Cardiac septum (tissue), 1 donor: ENCODE results near the gene IL1F10. TPM values are rescaled to one million over a fixed set of nuclear protein-coding genes. Genes with fewer than 3 reads are reported as not detected.

Source experiments
- DNase-seq: peaks from one replicate; pipeline ENCODE4 v3.0.0-alpha.2; 2020; ENCODE audit warnings: low spot score
- intact Hi-C: fragments of 100-400 bp; cut with DNase I; formaldehyde crosslinking; loops from one replicate; pipeline ENCODE4 v1.14.0; 2022
- long read RNA-seq: library from polyadenylated mRNA; unstranded; transcript quantifications from one replicate; pipeline ENCODE4 v2.0.0, GENCODE V29; 2021
- total RNA-seq: library from RNA; stranded (reverse); fragmentation: NEBNext Ultra II Directional; extraction: Animal tissue kit (Norgen Biotek cat#: 25700); gene quantifications from one replicate; pipeline ENCODE4 v1.2.1, GENCODE V29; 2021
- donor health status: DM: no; HTN: no; CAD: no.

Gene IL1F10
- total RNA-seq: not detected
- long read RNA-seq: 0 reads

DNA sequence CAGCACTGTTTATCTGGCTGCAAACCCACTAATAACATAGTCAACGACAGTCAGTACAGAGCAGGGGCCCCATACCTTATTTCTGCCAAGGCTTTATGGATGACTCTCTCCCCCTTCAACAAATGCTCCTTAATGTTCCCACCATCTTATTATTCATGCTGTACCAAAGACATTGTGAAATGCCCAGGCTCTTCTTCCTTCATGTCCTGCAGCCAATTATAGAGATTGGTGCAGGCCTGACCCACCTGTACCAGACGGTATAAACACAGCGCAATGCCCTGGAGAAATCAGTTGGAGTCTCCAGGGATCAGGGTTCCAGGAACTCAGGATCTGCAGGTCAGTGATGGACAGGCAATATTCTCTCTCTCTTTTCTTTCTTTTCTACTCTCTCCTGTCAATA is at the start of gene IL1F10:
Gene IL1F10 (plus strand): TSS at position 290 of the 400 bp plus-strand sequence. CDS start 4,769 bp downstream, outside the sequence.
- DNase-seq: no peak
- intact Hi-C loops: no loop called here

DNA sequence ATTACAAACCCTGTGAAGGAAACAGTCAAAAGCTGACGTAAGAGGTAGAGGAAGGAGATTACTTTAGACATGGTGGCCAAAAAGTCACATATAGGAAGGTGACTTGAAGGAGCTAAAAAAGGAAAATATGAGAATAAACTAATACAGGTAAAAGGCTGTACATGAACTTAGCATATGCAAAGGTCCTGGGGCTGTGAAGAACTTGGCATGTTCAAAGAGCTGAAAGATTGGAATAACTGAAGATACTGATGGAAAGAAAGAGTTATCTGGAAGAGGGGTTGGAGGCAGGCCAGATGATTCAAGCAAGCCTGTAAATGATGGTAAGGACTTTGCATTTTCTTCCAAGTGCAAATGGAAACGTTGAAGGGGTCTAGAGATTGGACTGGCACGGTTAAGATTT is 49.3 kb upstream of the IL1F10 start:
- DNase-seq: no peak
- intact Hi-C loops: no loop called here

DNA sequence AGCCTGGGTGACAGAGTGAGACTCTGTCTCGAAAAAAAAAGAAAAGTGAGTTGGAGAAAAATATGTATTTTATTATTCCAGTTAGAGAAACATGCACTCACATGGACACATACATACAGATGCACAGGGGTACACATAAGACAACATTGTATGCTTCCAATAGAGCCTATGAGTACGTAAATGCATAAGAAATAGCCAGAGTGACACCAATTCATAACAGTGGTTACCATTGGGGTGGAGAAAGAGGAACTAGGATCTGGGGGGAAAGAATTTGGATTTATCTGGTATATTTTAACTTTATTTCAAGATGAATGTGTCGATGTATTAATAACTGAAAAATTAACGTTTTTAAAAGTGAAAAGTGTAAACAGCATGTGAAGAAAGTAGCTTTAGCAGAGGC is 46.5 kb upstream of the IL1F10 start:
- intact Hi-C loops: no loop called here
- no peak for DNase-seq

DNA sequence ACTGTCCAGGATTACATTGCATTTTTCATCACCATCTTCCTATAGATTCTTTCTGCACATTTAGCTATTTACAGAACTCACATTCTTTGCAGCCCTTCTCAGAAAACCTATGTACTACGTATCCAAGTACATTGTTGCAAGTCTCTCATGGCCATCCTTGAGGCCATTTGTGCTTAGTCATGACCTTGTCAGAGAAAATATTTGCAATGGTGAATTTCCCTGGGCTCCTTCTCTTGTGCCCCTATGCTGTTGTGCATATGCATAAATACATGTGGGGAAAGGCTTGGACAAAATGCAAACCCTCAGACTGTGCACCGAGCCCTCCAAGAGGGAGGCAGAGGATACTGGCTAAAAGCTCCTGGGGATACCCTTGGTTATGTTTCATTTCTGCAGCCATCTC is 43.0 kb upstream of the IL1F10 start:
- intact Hi-C loops: no loop called here
- DNase-seq: no peak

GRCh38 chr2:113025737-113026136 is 42.0 kb upstream of the IL1F10 start:
- intact Hi-C loops: no loop called here

DNA sequence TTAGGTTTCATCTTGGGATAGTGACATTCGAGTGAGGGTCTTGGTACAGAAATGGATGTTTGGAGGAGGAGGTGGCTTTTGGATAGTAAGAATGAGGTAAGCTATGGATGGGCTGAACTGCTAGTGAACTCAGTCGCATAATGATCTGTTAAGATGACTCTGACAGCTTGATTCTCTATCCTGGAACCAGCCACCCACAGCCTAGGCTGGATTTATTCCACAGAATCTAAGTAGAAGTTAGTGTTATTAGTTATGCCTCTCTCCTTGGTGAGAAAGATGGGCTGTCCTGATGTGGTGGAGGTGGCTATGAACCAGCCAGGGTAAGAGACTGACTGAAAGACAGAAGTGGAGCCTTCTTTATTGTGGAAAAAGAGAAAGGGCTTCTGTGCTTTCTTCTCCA is 40.1 kb upstream of the IL1F10 start:
- intact Hi-C loops: no loop called here
- DNase-seq: no peak

More at GRCh38 chr2:113025737-113026136, 42.0 kb upstream of the IL1F10 start:
- DNase-seq: no peak

DNA sequence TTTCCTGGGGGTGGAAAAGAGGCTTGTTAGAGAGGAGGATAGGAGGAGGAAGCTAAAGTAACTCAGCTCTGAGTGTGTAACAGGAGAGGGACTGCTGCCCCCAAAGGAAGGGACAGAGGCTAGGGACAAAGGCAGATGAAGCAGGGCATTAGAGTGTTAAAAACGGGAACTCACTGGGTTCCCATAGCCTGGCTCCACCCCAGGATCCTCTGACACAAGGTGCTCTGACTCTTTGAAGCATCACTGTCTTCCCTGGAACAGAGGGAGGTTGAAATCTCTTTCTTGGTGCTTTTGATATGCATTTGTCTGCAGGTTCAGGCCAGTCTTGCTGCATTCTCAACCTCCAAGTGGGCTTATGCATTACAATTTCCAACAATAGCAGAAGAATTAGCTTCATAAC is 39.7 kb upstream of the IL1F10 start:
- intact Hi-C loops: no loop called here

DNA sequence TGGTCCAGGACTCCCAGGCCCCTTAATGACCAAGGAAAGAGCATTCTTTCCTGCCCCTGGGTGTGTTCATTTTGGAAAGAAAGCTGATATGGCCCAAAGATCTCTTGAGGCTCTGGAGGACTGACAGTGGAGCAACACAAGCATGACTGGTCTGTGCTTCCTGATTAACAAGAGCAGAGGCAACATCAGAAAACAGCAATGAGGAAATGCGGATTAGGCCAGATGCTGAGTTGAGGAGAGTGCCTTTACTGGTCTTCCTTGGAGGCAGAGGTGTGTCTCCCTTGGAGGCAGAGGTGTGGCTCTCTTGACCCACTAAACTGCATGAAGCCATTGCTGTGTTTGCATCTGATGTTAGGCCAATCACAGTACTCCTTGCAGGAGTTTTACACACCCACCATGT is 35.0 kb upstream of the IL1F10 start:
- intact Hi-C loops: no loop called here

More for the DNA sequence above, 39.7 kb upstream of the IL1F10 start:
- DNase-seq: no peak

GRCh38 chr2:113034016-113034415 is 33.8 kb upstream of the IL1F10 start:
- intact Hi-C loops: no loop called here
- DNase-seq: no peak

More for the DNA sequence above, 35.0 kb upstream of the IL1F10 start:
- no peak for DNase-seq

DNA sequence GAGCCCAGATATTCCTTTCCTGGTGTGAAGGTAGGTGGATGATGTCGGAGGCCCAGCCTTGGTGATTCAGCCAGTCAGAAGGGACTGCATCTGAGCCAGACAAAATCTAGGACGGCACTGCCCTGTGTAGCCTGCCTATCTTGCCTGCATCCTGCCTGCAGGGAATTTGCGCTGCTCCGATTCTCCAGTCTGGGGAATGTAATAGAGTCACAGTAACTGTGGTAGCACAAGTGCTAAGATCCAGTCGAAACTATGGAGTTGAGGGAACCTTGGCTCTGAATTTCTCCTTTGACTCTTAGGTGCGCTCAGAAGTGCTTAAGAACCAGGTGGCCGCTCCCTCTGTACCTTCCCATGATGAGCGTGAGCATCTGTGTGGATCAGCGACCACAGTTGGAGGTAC is 31.0 kb upstream of the IL1F10 start:
- intact Hi-C loops: no loop called here
- DNase-seq: no peak

DNA sequence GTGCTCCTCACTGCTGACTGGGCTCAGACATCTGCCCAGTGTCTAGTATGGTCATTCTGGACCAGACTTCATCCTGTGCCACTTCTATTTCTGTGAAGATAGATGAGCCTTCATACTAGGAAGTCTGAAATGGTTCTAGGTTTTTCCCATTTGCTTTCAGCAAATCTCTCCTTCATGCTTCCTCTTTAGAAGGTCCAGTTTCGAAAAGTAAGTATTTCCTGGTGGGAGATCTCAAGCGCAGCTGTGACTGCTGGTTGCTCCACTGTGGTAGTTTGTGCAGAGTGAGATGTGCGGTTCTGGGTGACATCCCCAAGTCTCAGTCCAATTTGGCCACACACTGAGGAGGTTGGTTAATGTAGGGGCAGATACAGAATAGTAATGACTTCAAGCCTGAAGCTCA is 29.5 kb upstream of the IL1F10 start:
- DNase-seq: no peak
- intact Hi-C loops: no loop called here

DNA sequence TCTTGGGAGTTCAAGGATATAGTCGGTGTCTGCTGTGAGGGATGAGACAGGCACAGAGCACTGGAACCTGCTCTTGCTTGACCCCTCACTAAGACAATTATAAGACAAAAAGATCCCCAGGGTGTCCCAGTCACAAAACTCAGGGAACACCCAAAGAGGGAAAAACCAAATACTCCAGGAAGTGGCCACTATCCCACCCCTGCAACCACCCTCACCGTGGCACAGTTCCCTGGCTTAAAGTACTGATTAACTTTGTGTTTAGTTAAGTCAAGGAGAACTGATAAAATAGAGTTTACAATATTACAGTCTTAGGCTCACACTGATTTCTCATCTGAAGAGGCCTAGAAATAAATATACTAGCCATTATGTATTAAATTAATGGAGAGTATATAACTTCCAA is 28.6 kb upstream of the IL1F10 start:
- no peak for DNase-seq
- intact Hi-C loops: no loop called here

DNA sequence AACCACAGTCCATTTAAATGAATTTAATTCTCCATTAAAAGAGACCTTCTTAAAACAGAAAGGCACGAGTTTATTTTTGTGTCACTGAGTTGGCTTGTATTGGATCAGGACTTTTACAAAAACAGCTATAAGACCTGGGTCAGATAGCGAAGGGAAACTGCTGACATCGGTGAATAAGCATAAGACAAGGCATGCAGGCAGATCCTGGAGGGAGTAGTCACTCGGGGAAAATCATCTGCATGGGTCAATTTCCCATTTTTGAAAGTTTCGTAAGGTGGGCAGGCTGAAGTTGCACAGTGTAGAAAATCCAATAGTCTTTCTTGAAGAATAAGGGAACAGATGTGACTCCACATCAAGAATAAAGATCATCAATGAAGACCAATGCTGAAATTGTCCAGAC is 28.1 kb upstream of the IL1F10 start:
- no peak for DNase-seq
- intact Hi-C loops: no loop called here

DNA sequence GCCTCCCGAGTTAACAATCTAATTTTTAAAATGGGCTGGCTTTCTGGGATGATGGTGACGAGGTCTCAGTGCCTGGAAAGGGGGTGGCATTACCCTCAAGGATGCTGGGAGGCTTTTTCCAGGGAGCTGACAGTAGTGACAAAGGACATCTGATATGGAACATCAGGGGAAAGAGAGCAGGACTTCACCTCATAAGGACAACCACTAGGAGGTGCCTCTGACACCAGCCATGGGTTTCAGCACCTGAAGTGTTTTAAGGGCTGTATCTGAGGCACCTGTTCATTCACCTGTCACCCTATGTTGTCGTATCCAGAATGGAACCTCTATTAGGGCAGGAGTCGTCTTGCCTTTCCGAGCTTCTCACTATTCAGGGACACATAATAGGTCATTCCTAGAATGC is 25.9 kb upstream of the IL1F10 start:
- intact Hi-C loops: no loop called here
- no peak for DNase-seq

GRCh38 chr2:113046465-113046864 is 21.3 kb upstream of the IL1F10 start:
- no peak for DNase-seq
- intact Hi-C loops: no loop called here

- intact Hi-C loops: no loop called here
- no peak for DNase-seq
These were observed 16.6 kb upstream of the IL1F10 start for GRCh38 chr2:113050921-113051895.

GRCh38 chr2:113052396-113052917 is 15.3 kb upstream of the IL1F10 start, which contains the start of gene IL36B:
IL36B (minus strand) TSS chr2:113052867.
- intact Hi-C loops: no loop called here
- DNase-seq: no peak

GRCh38 chr2:113053666-113054065 is 14.1 kb upstream of the IL1F10 start:
- no peak for DNase-seq
- intact Hi-C loops: no loop called here

DNA sequence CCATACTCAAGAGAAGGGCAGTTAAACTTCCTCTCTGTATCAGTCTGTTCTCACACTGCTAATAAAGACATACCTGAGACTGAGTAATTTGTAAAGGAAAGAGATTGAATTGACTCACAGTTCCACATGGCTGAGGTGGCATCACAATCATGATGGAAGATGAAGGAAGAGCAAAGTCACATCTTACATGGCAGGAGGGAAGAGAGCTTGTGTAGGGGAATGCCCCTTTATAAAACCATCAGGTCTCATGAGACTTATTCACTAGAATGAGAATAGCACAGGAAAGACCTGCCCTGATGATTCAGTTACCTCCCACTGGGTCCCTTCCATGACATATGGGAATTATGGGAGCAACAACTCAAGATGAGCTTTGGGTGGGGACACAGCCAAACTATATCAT is 13.7 kb upstream of the IL1F10 start:
- intact Hi-C loops: no loop called here
- DNase-seq: no peak

DNA sequence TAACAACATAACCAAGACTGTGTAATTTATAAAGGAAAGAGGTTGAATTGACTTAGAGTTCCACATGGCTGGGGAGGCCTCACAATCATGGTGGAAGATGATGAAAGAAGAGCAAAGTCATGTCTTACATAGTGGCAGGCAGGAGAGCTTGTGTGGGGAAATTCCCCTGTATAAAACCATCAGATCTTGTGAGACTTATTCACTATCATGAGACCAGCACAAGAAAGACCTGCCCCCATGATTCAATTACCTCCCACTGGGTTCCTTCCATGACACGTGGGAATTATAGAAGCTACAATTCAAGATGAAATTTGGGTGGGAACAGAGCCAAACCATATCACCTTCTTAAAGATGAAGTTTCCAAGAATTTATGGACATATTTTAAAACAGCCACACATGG is 11.2 kb upstream of the IL1F10 start:
- no peak for DNase-seq
- intact Hi-C loops: no loop called here

DNA sequence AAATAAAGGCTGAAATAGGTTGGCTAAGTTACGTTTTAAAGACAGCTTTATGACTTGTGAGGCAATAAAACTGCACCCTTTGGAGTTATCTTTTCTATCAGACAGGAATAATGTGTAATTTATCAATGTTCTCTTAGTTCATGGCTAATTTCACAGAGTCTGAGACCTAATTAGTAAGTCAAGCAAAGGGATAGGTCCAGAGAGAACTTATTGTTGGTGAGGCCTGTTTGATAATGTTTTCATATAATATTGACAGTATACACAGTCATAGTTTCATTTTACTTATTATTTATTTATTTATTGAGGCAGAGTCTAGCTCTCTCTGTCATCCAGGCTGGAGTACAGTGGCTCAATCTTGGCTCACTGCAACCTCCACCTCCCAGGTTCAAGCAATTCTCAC is 10.7 kb upstream of the IL1F10 start:
- intact Hi-C loops: no loop called here
- no peak for DNase-seq
